GM12873 (cell line): ENCODE measurements around the gene CLDN5.

ENCODE experiments used
- CTCF ChIP-seq: IDR thresholded peaks from 2 replicates; pipeline ENCODE4 v1.5.1; 2012; ENCODE audit warnings: low read depth, mild to moderate bottlenecking, moderate library complexity, low read length, control low read depth; ENCODE audit not compliant: insufficient read depth; ENCODE audit errors: missing control alignments

The CLDN5 gene

GRCh38 chr22:19520007-19520406 is 4.2 kb downstream of the CLDN5 start:
- no peak for TF ChIP-seq CTCF

GRCh38 chr22:19519041-19519926 is 4.9 kb downstream of the CLDN5 start:
- no peak for TF ChIP-seq CTCF

- no peak for TF ChIP-seq CTCF
These were observed 5.6 kb downstream of the CLDN5 start for GRCh38 chr22:19518635-19519034.

GRCh38 chr22:19517919-19518611 is 6.1 kb downstream of the CLDN5 start:
- no peak for TF ChIP-seq CTCF

- no peak for TF ChIP-seq CTCF
These were observed 7.1 kb downstream of the CLDN5 start for GRCh38 chr22:19517171-19517500.

- no peak for TF ChIP-seq CTCF
These were observed 7.6 kb downstream of the CLDN5 start for GRCh38 chr22:19516378-19517170.

- no peak for TF ChIP-seq CTCF
These were observed 8.4 kb downstream of the CLDN5 start for GRCh38 chr22:19515654-19516377.
